Measurements from ENCODE around the gene POLE3. TPM values are rescaled to one million over a fixed set of nuclear protein-coding genes. Genes with fewer than 3 reads are reported as not detected.
A peak's percentile ranks its signal among the peaks of the same experiment; 100 is the strongest.

POLE3 gene
- total and polyA plus RNA-seq, 3 experiments from 2014 or later: 88.2 to 115 (median 88.5) TPM

DNA sequence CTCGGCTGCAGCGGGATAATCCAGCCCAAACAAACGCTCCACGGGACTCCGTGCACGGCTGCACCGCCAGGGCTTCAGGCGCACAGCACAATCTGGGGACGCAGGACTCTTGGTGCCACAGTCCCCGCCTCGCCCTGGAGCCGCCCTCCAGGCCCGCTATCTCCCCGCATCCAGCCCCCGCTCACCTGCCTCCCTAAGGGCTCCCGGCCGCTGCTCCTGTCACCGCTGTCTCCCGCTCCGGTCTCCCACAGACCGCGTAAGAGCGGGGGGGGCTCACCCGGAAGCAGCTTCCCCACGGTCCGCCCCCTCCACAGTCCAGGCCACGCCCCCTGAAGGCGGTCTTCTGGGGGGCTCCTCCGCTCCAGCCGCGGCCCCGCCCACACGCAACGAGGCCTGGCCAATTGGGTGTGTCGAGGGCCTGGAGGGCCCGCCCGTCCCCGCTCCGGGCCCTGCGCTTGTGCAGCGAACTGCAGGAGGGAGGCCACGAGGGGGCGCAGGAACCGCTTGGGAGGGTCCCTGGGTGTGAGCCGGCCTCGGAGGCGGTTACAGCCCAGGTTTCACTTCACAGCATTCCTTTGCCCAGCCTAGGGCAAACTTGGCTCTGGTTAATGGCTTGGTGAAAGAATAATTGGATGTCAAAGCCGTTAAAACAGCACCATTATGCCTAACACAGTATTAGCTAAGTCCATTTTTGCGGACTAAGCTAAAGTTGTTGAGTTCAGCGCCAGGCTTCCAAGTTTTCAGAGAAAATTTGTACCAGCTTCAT, 9.3 kb downstream of the POLE3 start, which contains the start of gene ALAD:
TSS of gene ALAD (minus strand) at position 258 of the 766 bp plus-strand sequence. CDS start 7,725 bp downstream, outside the sequence.
- peak within 1 kb of the TSS; percentile 44 for H3K27ac ChIP-seq (ENCODE audit: low read depth, low read length)
- H3K36me3 ChIP-seq (ENCODE audit: insufficient read depth, low read length): no peaks in the 10 kb centered on the region
- Mint-ChIP-seq H3K27ac (peak within 1 kb of the TSS; percentile 69 to 96 (median 82)), H3K36me3 (peaks cover 0 to 7% (median 0%) of the 10 kb centered on the region in 3 donors), H3K9me3 (no peaks in the 10 kb centered on the region), H3K27me3 (peaks cover 0 to 2% of the 10 kb centered on the region in 2 donors), H3K4me1 (peaks cover 15 to 37% (median 19%) of the 10 kb centered on the region in 3 donors), H3K4me3 (peak within 1 kb of the TSS; percentile 92 to 99 (median 94))
- peak within 1 kb of the TSS; percentile 82 for H3K4me3 ChIP-seq (ENCODE audit: low read length)
- H3K27me3 ChIP-seq (ENCODE audit: insufficient read depth, low read length, poor library complexity, severe bottlenecking): no peaks in the 10 kb centered on the region
- DNase-seq: peak; percentile 99 to 100 (median 100)
- peaks cover 16% of the 10 kb centered on the region for H3K4me1 ChIP-seq (ENCODE audit: insufficient read depth, low read length)
- POLR2A ChIA-PET: interaction anchor here (0.5 to 1.8 kb wide), 4 partner anchors 9 to 180 kb away, joined by 3 to 19 read pairs (median 4); partner anchors contain the start of genes C9orf43, POLE3 and SLC31A1
- no peaks in the 10 kb centered on the region for H3K9me3 ChIP-seq (ENCODE audit: low read length)
- CTCF ChIA-PET: interaction anchor here (0.6 to 9.0 kb wide), 27 partner anchors 9 to 266 kb away, joined by 3 to 62 read pairs (median 4); partner anchors contain the start of genes BSPRY, C9orf43, CDC26 and HDHD3

- ChIA-PET CTCF (interaction anchor here (1.2 to 2.7 kb wide), 5 partner anchors 9 to 249 kb away, joined by 3 to 33 read pairs (median 4); partner anchors contain the start of genes C9orf43, HDHD3, POLE3 and SLC31A2), POLR2A (interaction anchor here (1.7 kb wide), 1 partner anchor 50 kb away, joined by 4 read pairs; the partner anchor contains the start of gene BSPRY)
- no peaks in the 10 kb centered on the region for H3K27me3 ChIP-seq (ENCODE audit: insufficient read depth, low read length, poor library complexity, severe bottlenecking)
- H3K36me3 Mint-ChIP-seq: peaks cover 0 to 14% (median 3%) of the 10 kb centered on the region in 3 donors
- H3K9me3 ChIP-seq (ENCODE audit: low read length): no peaks in the 10 kb centered on the region
- no peaks in the 10 kb centered on the region for H3K9me3 Mint-ChIP-seq
- no peaks in the 10 kb centered on the region for H3K36me3 ChIP-seq (ENCODE audit: insufficient read depth, low read length)
- peak overlapping the region; percentile 70 to 99 (median 86) for H3K4me3 Mint-ChIP-seq
- H3K27ac ChIP-seq (ENCODE audit: low read depth, low read length): no peak overlapping the region
- H3K4me3 ChIP-seq (ENCODE audit: low read length): peak overlapping the region; percentile 52
- peak overlapping the region in 5 of 8 donors; percentile 24 to 70 (median 45) for H3K27ac Mint-ChIP-seq
- H3K4me1 ChIP-seq (ENCODE audit: insufficient read depth, low read length): peaks cover 16% of the 10 kb centered on the region
- peaks cover 0 to 2% of the 10 kb centered on the region in 2 donors for H3K27me3 Mint-ChIP-seq
- DNase-seq: no peak
- peaks cover 19 to 37% (median 19%) of the 10 kb centered on the region in 3 donors for H3K4me1 Mint-ChIP-seq
These were observed 10.8 kb downstream of the POLE3 start for GRCh38 chr9:113399646-113400200.

GRCh38 chr9:113398796-113399195, 11.7 kb downstream of the POLE3 start:
- Histone ChIP-seq H3K27ac (ENCODE audit: low read depth, low read length) (no peak overlapping the region), H3K4me3 (ENCODE audit: low read length) (no peak overlapping the region), H3K36me3 (ENCODE audit: insufficient read depth, low read length) (no peaks in the 10 kb centered on the region), H3K4me1 (ENCODE audit: insufficient read depth, low read length) (peaks cover 16% of the 10 kb centered on the region), H3K27me3 (ENCODE audit: insufficient read depth, low read length, poor library complexity, severe bottlenecking) (no peaks in the 10 kb centered on the region), H3K9me3 (ENCODE audit: low read length) (no peaks in the 10 kb centered on the region)
- ChIA-PET CTCF (interaction anchor here (1.2 to 1.5 kb wide), 2 partner anchors 8 to 259 kb away, joined by 4 read pairs; no protein-coding TSS in a partner anchor), POLR2A (interaction anchor here (1.7 kb wide), 1 partner anchor 49 kb away, joined by 4 read pairs; the partner anchor contains the start of gene BSPRY)
- no peaks in the 10 kb centered on the region for H3K9me3 Mint-ChIP-seq
- peak overlapping the region in 4 of 7 donors; percentile 78 to 92 (median 82) for H3K4me3 Mint-ChIP-seq
- peaks cover 0 to 16% (median 3%) of the 10 kb centered on the region in 3 donors for H3K36me3 Mint-ChIP-seq
- H3K4me1 Mint-ChIP-seq: peaks cover 19 to 37% (median 19%) of the 10 kb centered on the region in 3 donors
- H3K27me3 Mint-ChIP-seq: peaks cover 0 to 2% of the 10 kb centered on the region in 2 donors
- DNase-seq: no peak
- peak overlapping the region in 2 of 8 donors; percentile 17 to 38 for H3K27ac Mint-ChIP-seq

DNA sequence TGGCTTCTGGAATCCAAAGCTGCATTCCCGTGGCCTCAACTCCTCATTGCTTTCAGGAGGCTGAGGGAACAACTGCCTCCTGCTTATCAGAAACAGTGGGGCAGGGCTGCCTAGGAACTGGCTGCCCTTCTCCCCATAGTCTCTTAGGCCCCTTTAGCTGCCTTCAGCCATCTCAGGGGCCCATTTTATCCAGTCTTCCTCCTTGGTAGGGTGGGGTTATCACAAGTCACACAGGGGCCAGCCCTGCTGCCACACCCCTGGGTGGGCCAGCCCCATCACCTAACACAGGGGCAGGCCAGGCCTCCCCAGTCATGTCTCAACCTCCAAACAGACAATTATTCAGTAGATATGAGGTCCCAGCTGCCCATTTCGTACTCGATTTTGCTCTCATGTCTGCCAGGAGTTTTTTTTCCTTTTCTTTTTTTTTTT, 13.3 kb downstream of the POLE3 start:
- no peaks in the 10 kb centered on the region for H3K9me3 Mint-ChIP-seq
- H3K27me3 ChIP-seq (ENCODE audit: insufficient read depth, low read length, poor library complexity, severe bottlenecking): no peaks in the 10 kb centered on the region
- H3K36me3 ChIP-seq (ENCODE audit: insufficient read depth, low read length): peaks cover under 1% of the 10 kb centered on the region
- H3K9me3 ChIP-seq (ENCODE audit: low read length): no peaks in the 10 kb centered on the region
- no peak overlapping the region for H3K4me3 ChIP-seq (ENCODE audit: low read length)
- H3K4me1 ChIP-seq (ENCODE audit: insufficient read depth, low read length): peaks cover 16% of the 10 kb centered on the region
- ChIA-PET POLR2A (interaction anchor here (0.7 kb wide), 1 partner anchor 14 kb away, joined by 5 read pairs; no protein-coding TSS in a partner anchor), CTCF (no interaction called here)
- peak overlapping the region in 1 of 8 donors; percentile 33 for H3K27ac Mint-ChIP-seq
- H3K4me3 Mint-ChIP-seq: no peak overlapping the region
- peaks cover 19 to 37% (median 19%) of the 10 kb centered on the region in 3 donors for H3K4me1 Mint-ChIP-seq
- peaks cover 0 to 2% of the 10 kb centered on the region in 2 donors for H3K27me3 Mint-ChIP-seq
- H3K36me3 Mint-ChIP-seq: peaks cover 0 to 25% (median 6%) of the 10 kb centered on the region in 3 donors
- no peak for DNase-seq
- no peak overlapping the region for H3K27ac ChIP-seq (ENCODE audit: low read depth, low read length)

GRCh38 chr9:113395000-113395861, 15.2 kb downstream of the POLE3 start:
- Histone ChIP-seq H3K9me3 (ENCODE audit: low read length) (no peaks in the 10 kb centered on the region), H3K27ac (ENCODE audit: low read depth, low read length) (no peak overlapping the region), H3K36me3 (ENCODE audit: insufficient read depth, low read length) (peaks cover 12% of the 10 kb centered on the region), H3K4me1 (ENCODE audit: insufficient read depth, low read length) (peaks cover 8% of the 10 kb centered on the region), H3K27me3 (ENCODE audit: insufficient read depth, low read length, poor library complexity, severe bottlenecking) (no peaks in the 10 kb centered on the region), H3K4me3 (ENCODE audit: low read length) (no peak overlapping the region)
- ChIA-PET CTCF (no interaction called here), POLR2A (interaction anchor here (0.7 kb wide), 1 partner anchor 15 kb away, joined by 3 read pairs; the partner anchor contains the start of genes C9orf43 and POLE3)
- H3K36me3 Mint-ChIP-seq: peaks cover 4 to 42% (median 6%) of the 10 kb centered on the region in 3 donors
- H3K27me3 Mint-ChIP-seq: peaks cover 0 to 2% of the 10 kb centered on the region in 2 donors
- DNase-seq: no peak
- no peaks in the 10 kb centered on the region for H3K9me3 Mint-ChIP-seq
- H3K4me1 Mint-ChIP-seq: peaks cover 11 to 24% (median 11%) of the 10 kb centered on the region in 3 donors
- peak overlapping the region in 4 of 8 donors; percentile 19 to 53 (median 48) for H3K27ac Mint-ChIP-seq
- peak overlapping the region in 1 of 7 donors; percentile 33 for H3K4me3 Mint-ChIP-seq

- Mint-ChIP-seq H3K27me3 (peaks cover 0 to 2% of the 10 kb centered on the region in 2 donors), H3K4me3 (no peak overlapping the region), H3K9me3 (no peaks in the 10 kb centered on the region), H3K4me1 (peaks cover 1 to 7% (median 4%) of the 10 kb centered on the region in 3 donors), H3K27ac (peak overlapping the region in 1 of 8 donors; percentile 77), H3K36me3 (peaks cover 8 to 60% (median 9%) of the 10 kb centered on the region in 3 donors)
- no peaks in the 10 kb centered on the region for H3K27me3 ChIP-seq (ENCODE audit: insufficient read depth, low read length, poor library complexity, severe bottlenecking)
- H3K4me1 ChIP-seq (ENCODE audit: insufficient read depth, low read length): no peaks in the 10 kb centered on the region
- peaks cover 12% of the 10 kb centered on the region for H3K36me3 ChIP-seq (ENCODE audit: insufficient read depth, low read length)
- ChIA-PET CTCF (no interaction called here), POLR2A (no interaction called here)
- no peak overlapping the region for H3K4me3 ChIP-seq (ENCODE audit: low read length)
- DNase-seq: no peak
- no peaks in the 10 kb centered on the region for H3K9me3 ChIP-seq (ENCODE audit: low read length)
- H3K27ac ChIP-seq (ENCODE audit: low read depth, low read length): no peak overlapping the region
These were observed 17.2 kb downstream of the POLE3 start for GRCh38 chr9:113393281-113393680.

DNA sequence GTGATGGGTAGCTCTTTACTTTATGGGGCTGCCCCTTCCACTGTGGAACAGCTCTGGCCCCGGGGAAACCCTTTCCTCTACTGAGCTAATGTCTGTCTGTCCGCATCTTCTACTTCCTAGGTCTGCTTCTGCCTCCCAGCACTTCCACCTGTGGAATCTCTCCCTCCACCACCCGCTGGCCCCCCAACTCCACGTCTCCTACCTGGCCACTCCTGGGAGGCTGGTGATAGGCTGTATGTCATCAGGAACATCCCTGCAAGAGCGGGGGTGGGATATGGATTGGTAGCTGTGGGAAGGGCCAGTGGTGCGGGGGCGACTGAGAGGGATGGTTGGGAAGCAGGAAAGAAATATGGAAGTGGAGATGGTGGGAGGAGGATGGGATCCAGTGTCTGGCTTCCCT, 18.6 kb downstream of the POLE3 start:
- POLR2A ChIA-PET: no interaction called here
- H3K27ac Mint-ChIP-seq: peak overlapping the region in 1 of 8 donors; percentile 51
- no peak for DNase-seq
- Histone ChIP-seq H3K27ac (ENCODE audit: low read depth, low read length) (no peak overlapping the region), H3K9me3 (ENCODE audit: low read length) (no peaks in the 10 kb centered on the region), H3K36me3 (ENCODE audit: insufficient read depth, low read length) (peaks cover 12% of the 10 kb centered on the region), H3K4me1 (ENCODE audit: insufficient read depth, low read length) (no peaks in the 10 kb centered on the region), H3K27me3 (ENCODE audit: insufficient read depth, low read length, poor library complexity, severe bottlenecking) (no peaks in the 10 kb centered on the region), H3K4me3 (ENCODE audit: low read length) (no peak overlapping the region)
- H3K9me3 Mint-ChIP-seq: no peaks in the 10 kb centered on the region
- peaks cover 0 to 4% (median 4%) of the 10 kb centered on the region in 3 donors for H3K4me1 Mint-ChIP-seq
- peaks cover 0 to 2% of the 10 kb centered on the region in 2 donors for H3K27me3 Mint-ChIP-seq
- H3K4me3 Mint-ChIP-seq: no peak overlapping the region
- CTCF ChIA-PET: interaction anchor here (2.1 kb wide), 1 partner anchor 9 kb away, joined by 9 read pairs; the partner anchor contains the start of gene ALAD
- H3K36me3 Mint-ChIP-seq: peaks cover 8 to 74% (median 18%) of the 10 kb centered on the region in 3 donors

Data from CD8-positive, alpha-beta memory T cell (primary cell).